ENCODE measurements around the gene BYSL.

BYSL gene

DNA sequence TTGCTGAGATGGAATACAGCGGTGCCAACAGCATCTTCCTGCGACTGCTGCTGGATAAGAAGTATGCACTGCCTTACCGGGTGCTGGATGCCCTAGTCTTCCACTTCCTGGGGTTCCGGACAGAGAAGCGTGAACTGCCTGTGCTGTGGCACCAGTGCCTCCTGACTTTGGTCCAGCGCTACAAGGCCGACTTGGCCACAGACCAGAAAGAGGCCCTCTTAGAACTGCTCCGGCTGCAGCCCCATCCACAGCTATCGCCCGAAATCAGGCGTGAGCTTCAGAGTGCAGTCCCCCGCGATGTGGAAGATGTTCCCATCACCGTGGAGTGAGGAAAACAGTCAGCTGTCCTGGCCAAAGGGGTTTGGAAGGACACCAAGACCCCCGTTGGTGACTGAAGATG lies 11.1 kb downstream of the BYSL start:
- Histone ChIP-seq H3K27me3 (ENCODE audit: control insufficient read depth in 3 of 3, insufficient read depth in 3 of 3, low read depth in 1 of 3, low read length in 3 of 3) (no peaks in the 10 kb centered on the region), H3K4me2 (ENCODE audit: insufficient read depth, low read length, poor library complexity, severe bottlenecking) (no peak overlapping the region), H3K9me3 (replicated peaks in 1 of 2; ENCODE audit: control insufficient read depth in 2 of 2, insufficient read depth in 1 of 2, low read depth in 1 of 2, low read length in 2 of 2) (no peaks in the 10 kb centered on the region), H3K9ac (ENCODE audit: low read depth, low read length, poor library complexity) (no peak overlapping the region), H2BK5ac (ENCODE audit: low read length) (no peak overlapping the region), H4K91ac (ENCODE audit: low read depth, low read length, poor library complexity) (no peak overlapping the region), H3K27ac (replicated peaks; ENCODE audit: low read length) (no peak overlapping the region), H3K18ac (ENCODE audit: low read length) (no peak overlapping the region), H3K79me1 (ENCODE audit: low read depth, low read length) (peaks cover 2% of the 10 kb centered on the region), H3K4ac (ENCODE audit: low read length) (no peak overlapping the region), H2BK120ac (ENCODE audit: low read depth, low read length) (no peak overlapping the region), H3K14ac (ENCODE audit: low read length) (no peak overlapping the region), H2AFZ (ENCODE audit: low read length) (no peak overlapping the region), H3K4me1 (ENCODE audit: control insufficient read depth in 2 of 2, insufficient read depth in 1 of 2, low read depth in 1 of 2, low read length in 2 of 2) (no peaks in the 10 kb centered on the region), H2AK5ac (ENCODE audit: low read depth, low read length) (no peak overlapping the region), H2BK15ac (ENCODE audit: low read length) (no peak overlapping the region), H3K36me3 (replicated peaks in 1 of 2; ENCODE audit: control insufficient read depth in 2 of 2, insufficient read depth in 2 of 2, low read length in 2 of 2) (peaks cover 71 to 98% of the 10 kb centered on the region in 2 donors), H3K23ac (ENCODE audit: low read depth, low read length, poor library complexity) (no peak overlapping the region), H2BK12ac (ENCODE audit: low read length) (no peak overlapping the region), H4K8ac (ENCODE audit: low read depth, low read length) (no peak overlapping the region), H3K4me3 (ENCODE audit: low read length in 2 of 2) (no peak overlapping the region)
- no peak for DNase-seq (ENCODE audit: low spot score)
- no CpG with 5 or more reads among the region's 15 CpGs for WGBS, 2 donors (ENCODE audit: extremely low coverage in 2 of 2, insufficient read length in 2 of 2, insufficient replicate concordance in 1 of 2)

GRCh38 chr6:41934278-41935192 lies 13.2 kb downstream of the BYSL start:
- Histone ChIP-seq H2AK5ac (ENCODE audit: low read depth, low read length) (no peak overlapping the region), H3K36me3 (replicated peaks in 1 of 2; ENCODE audit: control insufficient read depth in 2 of 2, insufficient read depth in 2 of 2, low read length in 2 of 2) (peaks cover 55 to 89% of the 10 kb centered on the region in 2 donors), H3K18ac (ENCODE audit: low read length) (no peak overlapping the region), H3K4ac (ENCODE audit: low read length) (no peak overlapping the region), H3K4me3 (ENCODE audit: low read length in 2 of 2) (no peak overlapping the region), H4K91ac (ENCODE audit: low read depth, low read length, poor library complexity) (no peak overlapping the region), H2BK120ac (ENCODE audit: low read depth, low read length) (no peak overlapping the region), H3K27me3 (ENCODE audit: control insufficient read depth in 3 of 3, insufficient read depth in 3 of 3, low read depth in 1 of 3, low read length in 3 of 3) (no peaks in the 10 kb centered on the region), H3K79me1 (ENCODE audit: low read depth, low read length) (peaks cover 2% of the 10 kb centered on the region), H2BK12ac (ENCODE audit: low read length) (no peak overlapping the region), H3K27ac (replicated peaks; ENCODE audit: low read length) (no peak overlapping the region), H3K23ac (ENCODE audit: low read depth, low read length, poor library complexity) (no peak overlapping the region), H2AFZ (ENCODE audit: low read length) (no peak overlapping the region), H3K4me1 (ENCODE audit: control insufficient read depth in 2 of 2, insufficient read depth in 1 of 2, low read depth in 1 of 2, low read length in 2 of 2) (peaks cover 8 to 9% of the 10 kb centered on the region in 2 donors), H3K4me2 (ENCODE audit: insufficient read depth, low read length, poor library complexity, severe bottlenecking) (no peak overlapping the region), H4K8ac (ENCODE audit: low read depth, low read length) (no peak overlapping the region), H3K14ac (ENCODE audit: low read length) (no peak overlapping the region), H2BK15ac (ENCODE audit: low read length) (no peak overlapping the region), H3K9me3 (replicated peaks in 1 of 2; ENCODE audit: control insufficient read depth in 2 of 2, insufficient read depth in 1 of 2, low read depth in 1 of 2, low read length in 2 of 2) (no peaks in the 10 kb centered on the region), H3K9ac (ENCODE audit: low read depth, low read length, poor library complexity) (no peak overlapping the region), H2BK5ac (ENCODE audit: low read length) (no peak overlapping the region)
- no peak for DNase-seq (ENCODE audit: low spot score)
- WGBS, 2 donors (ENCODE audit: extremely low coverage in 2 of 2, insufficient read length in 2 of 2, insufficient replicate concordance in 1 of 2) = no CpG with 5 or more reads among the region's 7 CpGs

DNA sequence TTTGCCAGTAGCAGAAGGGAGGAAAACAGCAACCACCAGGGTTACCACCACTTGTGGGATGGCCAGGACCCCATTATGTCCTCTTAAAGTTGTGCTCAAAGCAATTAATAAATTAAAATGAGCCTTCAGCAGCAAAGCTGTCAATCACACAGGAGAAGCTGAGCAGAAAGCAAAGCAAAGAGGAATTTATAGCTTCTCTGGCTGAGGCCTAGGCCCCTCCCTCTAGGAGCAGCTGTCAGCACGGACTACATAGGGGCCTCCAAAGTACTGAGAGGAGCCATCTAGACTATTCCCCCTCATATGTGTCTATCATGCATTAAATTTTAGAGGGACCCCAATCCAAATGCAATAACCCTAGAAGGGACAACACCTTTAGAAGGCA lies 13.9 kb downstream of the BYSL start:
- no CpG with 5 or more reads among the region's 1 CpG for WGBS, 2 donors (ENCODE audit: extremely low coverage in 2 of 2, insufficient read length in 2 of 2, insufficient replicate concordance in 1 of 2)
- Histone ChIP-seq H4K91ac (ENCODE audit: low read depth, low read length, poor library complexity) (no peak overlapping the region), H3K27me3 (ENCODE audit: control insufficient read depth in 3 of 3, insufficient read depth in 3 of 3, low read depth in 1 of 3, low read length in 3 of 3) (no peaks in the 10 kb centered on the region), H2AK5ac (ENCODE audit: low read depth, low read length) (no peak overlapping the region), H3K23ac (ENCODE audit: low read depth, low read length, poor library complexity) (no peak overlapping the region), H3K4ac (ENCODE audit: low read length) (no peak overlapping the region), H3K9me3 (replicated peaks in 1 of 2; ENCODE audit: control insufficient read depth in 2 of 2, insufficient read depth in 1 of 2, low read depth in 1 of 2, low read length in 2 of 2) (no peaks in the 10 kb centered on the region), H3K36me3 (replicated peaks in 1 of 2; ENCODE audit: control insufficient read depth in 2 of 2, insufficient read depth in 2 of 2, low read length in 2 of 2) (peaks cover 49 to 83% of the 10 kb centered on the region in 2 donors), H3K79me1 (ENCODE audit: low read depth, low read length) (no peaks in the 10 kb centered on the region), H4K8ac (ENCODE audit: low read depth, low read length) (no peak overlapping the region), H3K27ac (replicated peaks; ENCODE audit: low read length) (no peak overlapping the region), H2AFZ (ENCODE audit: low read length) (no peak overlapping the region), H3K9ac (ENCODE audit: low read depth, low read length, poor library complexity) (no peak overlapping the region), H3K4me1 (ENCODE audit: control insufficient read depth in 2 of 2, insufficient read depth in 1 of 2, low read depth in 1 of 2, low read length in 2 of 2) (peaks cover 14 to 16% of the 10 kb centered on the region in 2 donors), H3K18ac (ENCODE audit: low read length) (no peak overlapping the region), H3K4me2 (ENCODE audit: insufficient read depth, low read length, poor library complexity, severe bottlenecking) (no peak overlapping the region), H2BK120ac (ENCODE audit: low read depth, low read length) (no peak overlapping the region), H2BK15ac (ENCODE audit: low read length) (no peak overlapping the region), H2BK12ac (ENCODE audit: low read length) (no peak overlapping the region), H2BK5ac (ENCODE audit: low read length) (no peak overlapping the region), H3K14ac (ENCODE audit: low read length) (no peak overlapping the region), H3K4me3 (ENCODE audit: low read length in 2 of 2) (no peak overlapping the region)
- no peak for DNase-seq (ENCODE audit: low spot score)

- Histone ChIP-seq H3K4me1 (ENCODE audit: control insufficient read depth in 2 of 2, insufficient read depth in 1 of 2, low read depth in 1 of 2, low read length in 2 of 2) (peaks cover 18 to 19% of the 10 kb centered on the region in 2 donors), H2AFZ (ENCODE audit: low read length) (no peak overlapping the region), H2BK120ac (ENCODE audit: low read depth, low read length) (no peak overlapping the region), H3K9ac (ENCODE audit: low read depth, low read length, poor library complexity) (peak overlapping the region; percentile 68), H3K4ac (ENCODE audit: low read length) (no peak overlapping the region), H2BK5ac (ENCODE audit: low read length) (peak overlapping the region; percentile 56), H3K79me1 (ENCODE audit: low read depth, low read length) (no peaks in the 10 kb centered on the region), H3K27ac (replicated peaks; ENCODE audit: low read length) (no peak overlapping the region), H3K9me3 (replicated peaks in 1 of 2; ENCODE audit: control insufficient read depth in 2 of 2, insufficient read depth in 1 of 2, low read depth in 1 of 2, low read length in 2 of 2) (no peaks in the 10 kb centered on the region), H4K8ac (ENCODE audit: low read depth, low read length) (no peak overlapping the region), H2BK15ac (ENCODE audit: low read length) (no peak overlapping the region), H3K23ac (ENCODE audit: low read depth, low read length, poor library complexity) (no peak overlapping the region), H2BK12ac (ENCODE audit: low read length) (no peak overlapping the region), H3K18ac (ENCODE audit: low read length) (peak overlapping the region; percentile 23), H3K36me3 (replicated peaks in 1 of 2; ENCODE audit: control insufficient read depth in 2 of 2, insufficient read depth in 2 of 2, low read length in 2 of 2) (peaks cover 44 to 78% of the 10 kb centered on the region in 2 donors), H3K4me2 (ENCODE audit: insufficient read depth, low read length, poor library complexity, severe bottlenecking) (no peak overlapping the region), H3K14ac (ENCODE audit: low read length) (no peak overlapping the region), H3K27me3 (ENCODE audit: control insufficient read depth in 3 of 3, insufficient read depth in 3 of 3, low read depth in 1 of 3, low read length in 3 of 3) (no peaks in the 10 kb centered on the region), H2AK5ac (ENCODE audit: low read depth, low read length) (no peak overlapping the region), H3K4me3 (ENCODE audit: low read length in 2 of 2) (no peak overlapping the region), H4K91ac (ENCODE audit: low read depth, low read length, poor library complexity) (no peak overlapping the region)
- no peak for DNase-seq (ENCODE audit: low spot score)
- WGBS, 2 donors (ENCODE audit: extremely low coverage in 2 of 2, insufficient read length in 2 of 2, insufficient replicate concordance in 1 of 2) = no CpG with 5 or more reads among the region's 8 CpGs
Measured at GRCh38 chr6:41935685-41936072, 14.4 kb downstream of the BYSL start.
